OCI-LY3 (cell line): Measurements from ENCODE around the gene RGS21.

Source experiments
- H2AFZ ChIP-seq: fragments of 200-600, 300-600 bp; shearing (Covaris generic); 2 replicates; pipeline ENCODE4 v1.6.0; 2014; ENCODE audit warnings: antibody characterized with exemption, low read depth, low read length
- H3K27ac ChIP-seq: fragments of 200-600, 300-600 bp; sonication (generic); 2 replicates; pipeline ENCODE4 v1.5.1; 2014; ENCODE audit warnings: mild to moderate bottlenecking, low read length, moderate library complexity, mixed read lengths
- H3K27me3 ChIP-seq: fragments of 200-600, 300-600 bp; sonication (generic); 2 replicates; pipeline ENCODE4 v1.6.1; 2014; ENCODE audit warnings: low read depth, low read length, mixed read lengths
- H3K36me3 ChIP-seq: fragments of 200-600, 300-600 bp; sonication (generic); replicated peaks from 2 replicates; pipeline ENCODE3; 2014; ENCODE audit warnings: low read depth, low read length, mixed read lengths
- H3K4me1 ChIP-seq: fragments of 300-600, 200-600 bp; sonication (generic); 2 replicates; pipeline ENCODE4 v1.6.1; 2014; ENCODE audit warnings: low read length, mixed read lengths
- H3K4me2 ChIP-seq: fragments of 200-600, 300-600 bp; sonication (generic); 2 replicates; pipeline ENCODE4 v1.6.1; 2014; ENCODE audit warnings: low read length, mixed read lengths
- H3K4me3 ChIP-seq: fragments of 300-600, 200-600 bp; sonication (generic); 2 replicates; pipeline ENCODE4 v1.5.1; 2014; ENCODE audit warnings: antibody characterized with exemption, mild to moderate bottlenecking, low read length, moderate library complexity
- H3K79me2 ChIP-seq: fragments of 300-600, 200-600 bp; shearing (Covaris generic); 2 replicates; pipeline ENCODE4 v1.6.1; 2014; ENCODE audit warnings: mild to moderate bottlenecking, low read length, mixed read lengths
- H3K9ac ChIP-seq: fragments of 300-600, 200-600 bp; shearing (Covaris generic); 2 replicates; pipeline ENCODE4 v1.6.0; 2014; ENCODE audit warnings: mild to moderate bottlenecking, low read length, moderate library complexity
- H3K9me3 ChIP-seq: fragments of 200-600, 300-600 bp; shearing (Covaris generic); 2 replicates; pipeline ENCODE4 v1.6.1; 2014; ENCODE audit warnings: low read length, mixed read lengths; ENCODE audit not compliant: insufficient read depth
- H4K20me1 ChIP-seq: fragments of 200-600, 300-600 bp; sonication (generic); 2 replicates; pipeline ENCODE4 v1.6.1; 2016; ENCODE audit warnings: low read length, mixed read lengths; ENCODE audit not compliant: insufficient read depth
- EZH2phosphoT487 ChIP-seq: fragments of 200-600 bp; shearing (Covaris generic); IDR thresholded peaks from 2 replicates; pipeline ENCODE4 v1.6.1; 2018; ENCODE audit warnings: antibody characterized with exemption, mixed run types, low read depth
- TF ChIP-seq, protein P1 (sequence below): fragments of 200-600, 300-600 bp; sonication (generic); IDR thresholded peaks from 2 replicates; pipeline ENCODE4 v1.5.1; 2014; ENCODE audit warnings: antibody characterized with exemption, low read length, low read depth

Gene RGS21

DNA sequence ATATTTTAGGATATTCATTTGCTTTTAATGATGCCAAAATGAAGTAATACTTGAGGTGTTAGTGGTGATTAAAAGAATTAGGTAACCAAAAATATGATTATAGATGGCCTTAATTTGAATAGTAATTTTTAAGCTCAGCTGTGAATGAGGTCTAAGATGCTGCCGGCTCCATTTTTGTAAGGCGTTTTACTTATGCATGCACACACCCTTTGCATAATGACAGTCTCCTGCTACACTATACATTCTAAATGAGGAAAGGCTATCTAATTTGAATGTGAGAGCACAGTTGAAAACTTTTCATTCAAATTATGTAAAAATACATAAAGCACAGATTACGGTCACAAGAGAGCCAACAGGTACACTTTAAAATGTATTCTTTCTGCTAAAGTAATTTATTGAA, 41.6 kb downstream of the RGS21 start:
- peaks cover 7% of the 10 kb centered on the region for H3K4me1 ChIP-seq
- peak overlapping the region; percentile 27; the same call in 1 of the 2 replicates for H3K4me3 ChIP-seq
- peak overlapping the region; percentile 40; the same call in 1 of the 2 replicates for H2AFZ ChIP-seq
- no peak for TF ChIP-seq EZH2phosphoT487
- TF ChIP-seq, protein P1, sequence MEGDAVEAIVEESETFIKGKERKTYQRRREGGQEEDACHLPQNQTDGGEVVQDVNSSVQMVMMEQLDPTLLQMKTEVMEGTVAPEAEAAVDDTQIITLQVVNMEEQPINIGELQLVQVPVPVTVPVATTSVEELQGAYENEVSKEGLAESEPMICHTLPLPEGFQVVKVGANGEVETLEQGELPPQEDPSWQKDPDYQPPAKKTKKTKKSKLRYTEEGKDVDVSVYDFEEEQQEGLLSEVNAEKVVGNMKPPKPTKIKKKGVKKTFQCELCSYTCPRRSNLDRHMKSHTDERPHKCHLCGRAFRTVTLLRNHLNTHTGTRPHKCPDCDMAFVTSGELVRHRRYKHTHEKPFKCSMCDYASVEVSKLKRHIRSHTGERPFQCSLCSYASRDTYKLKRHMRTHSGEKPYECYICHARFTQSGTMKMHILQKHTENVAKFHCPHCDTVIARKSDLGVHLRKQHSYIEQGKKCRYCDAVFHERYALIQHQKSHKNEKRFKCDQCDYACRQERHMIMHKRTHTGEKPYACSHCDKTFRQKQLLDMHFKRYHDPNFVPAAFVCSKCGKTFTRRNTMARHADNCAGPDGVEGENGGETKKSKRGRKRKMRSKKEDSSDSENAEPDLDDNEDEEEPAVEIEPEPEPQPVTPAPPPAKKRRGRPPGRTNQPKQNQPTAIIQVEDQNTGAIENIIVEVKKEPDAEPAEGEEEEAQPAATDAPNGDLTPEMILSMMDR = no peak
- H3K27me3 ChIP-seq = no peaks in the 10 kb centered on the region
- no peak overlapping the region for H3K27ac ChIP-seq
- H4K20me1 ChIP-seq = no peaks in the 10 kb centered on the region
- no peaks in the 10 kb centered on the region for H3K9me3 ChIP-seq
- H3K36me3 ChIP-seq = no peaks in the 10 kb centered on the region
- no peaks in the 10 kb centered on the region for H3K79me2 ChIP-seq
- no peak overlapping the region for H3K9ac ChIP-seq
- peak overlapping the region; percentile 43 for H3K4me2 ChIP-seq

DNA sequence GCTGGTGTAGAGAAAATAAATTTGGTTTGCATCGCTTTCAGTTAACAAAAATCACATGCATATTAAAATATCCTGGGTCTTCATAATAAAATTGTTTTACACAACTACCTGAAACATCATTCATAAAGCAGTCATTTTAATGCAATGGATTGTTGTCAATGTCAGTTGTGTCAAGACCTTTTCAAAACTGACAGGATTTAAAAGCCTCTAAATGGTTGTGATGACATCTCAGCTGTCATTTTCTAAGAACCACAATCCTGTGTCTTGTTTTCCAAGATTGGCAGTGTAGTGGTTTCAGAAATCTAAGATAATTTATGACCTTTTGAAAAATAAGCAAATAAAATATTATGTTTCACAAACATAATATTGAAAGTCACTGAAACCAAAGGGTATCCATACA, 42.0 kb downstream of the RGS21 start:
- no peak overlapping the region for H3K4me2 ChIP-seq
- H3K4me1 ChIP-seq = peaks cover 7% of the 10 kb centered on the region
- H3K4me3 ChIP-seq = no peak overlapping the region
- TF ChIP-seq EZH2phosphoT487 = no peak
- TF ChIP-seq, protein P1 = no peak
- H3K27ac ChIP-seq = no peak overlapping the region
- no peak overlapping the region for H3K9ac ChIP-seq
- H2AFZ ChIP-seq = no peak overlapping the region
- no peaks in the 10 kb centered on the region for H3K27me3 ChIP-seq
- no peaks in the 10 kb centered on the region for H3K79me2 ChIP-seq
- no peaks in the 10 kb centered on the region for H4K20me1 ChIP-seq
- H3K36me3 ChIP-seq = no peaks in the 10 kb centered on the region
- H3K9me3 ChIP-seq = no peaks in the 10 kb centered on the region

DNA sequence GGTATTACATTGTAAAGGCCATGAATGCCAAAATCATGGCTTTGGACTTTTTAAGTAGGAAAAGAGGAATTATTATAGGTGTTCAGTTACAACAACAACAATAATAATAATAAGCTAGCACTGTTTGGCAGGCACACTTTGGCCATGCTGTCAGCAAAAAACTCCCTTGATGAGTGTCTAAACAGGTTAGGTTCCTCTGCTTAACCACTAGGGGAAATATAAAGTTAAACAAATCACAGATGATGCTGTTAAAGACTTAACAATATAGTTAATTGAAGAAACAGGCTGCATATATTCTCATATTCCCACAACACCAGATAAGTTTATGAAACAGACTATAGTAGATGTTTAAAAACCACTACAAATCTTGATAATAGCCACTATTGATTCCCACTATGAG, 46.4 kb downstream of the RGS21 start:
- TF ChIP-seq EZH2phosphoT487 = no peak
- TF ChIP-seq, protein P1 = peak; percentile 11; the same call in 1 of the 2 replicates
- Histone ChIP-seq H3K4me3 (no peak overlapping the region), H3K27me3 (no peaks in the 10 kb centered on the region), H2AFZ (no peak overlapping the region), H4K20me1 (no peaks in the 10 kb centered on the region), H3K9ac (no peak overlapping the region), H3K79me2 (no peaks in the 10 kb centered on the region), H3K27ac (no peak overlapping the region), H3K36me3 (no peaks in the 10 kb centered on the region), H3K4me2 (no peak overlapping the region), H3K4me1 (peaks cover 1% of the 10 kb centered on the region), H3K9me3 (no peaks in the 10 kb centered on the region)

DNA sequence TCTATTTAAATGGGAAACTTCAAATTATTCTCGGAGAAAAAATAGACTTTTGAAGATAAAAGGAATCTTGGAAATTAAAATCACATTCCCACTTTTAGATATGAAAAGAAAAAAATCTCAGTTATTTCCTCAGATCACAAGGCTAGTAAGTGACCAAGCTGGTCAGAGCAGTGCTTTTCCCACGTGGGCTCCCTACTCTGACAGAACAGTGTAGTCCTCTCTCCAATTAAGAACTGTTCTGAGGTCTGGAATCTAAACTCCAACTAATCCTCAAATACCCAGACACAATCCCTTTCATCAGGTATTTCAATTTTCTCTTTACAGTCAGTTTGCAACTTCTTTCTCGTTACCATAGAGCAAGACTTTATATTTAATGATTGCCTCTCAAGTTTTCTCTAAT, 50.6 kb downstream of the RGS21 start:
- no peaks in the 10 kb centered on the region for H3K4me1 ChIP-seq
- no peak overlapping the region for H3K27ac ChIP-seq
- H3K4me2 ChIP-seq = no peak overlapping the region
- H3K79me2 ChIP-seq = no peaks in the 10 kb centered on the region
- H3K4me3 ChIP-seq = no peak overlapping the region
- TF ChIP-seq EZH2phosphoT487 = no peak
- TF ChIP-seq, protein P1 = no peak
- no peaks in the 10 kb centered on the region for H3K9me3 ChIP-seq
- no peaks in the 10 kb centered on the region for H4K20me1 ChIP-seq
- H3K36me3 ChIP-seq = no peaks in the 10 kb centered on the region
- no peak overlapping the region for H3K9ac ChIP-seq
- no peaks in the 10 kb centered on the region for H3K27me3 ChIP-seq
- H2AFZ ChIP-seq = peak overlapping the region; percentile 24; the same call in 1 of the 2 replicates
